Femur (tissue), 1 donor: ENCODE data around the gene RAB35.
"Not testable (repeated sequence)": the region's sequence is repeated elsewhere in the genome, so short reads cannot be mapped to it uniquely, and the experiment has no call there.

Source experiments
- DNase-seq: peaks from one replicate; pipeline ENCODE4 v3.0.0-alpha.2; 2017

RAB35 gene

GRCh38 chr12:120055231-120056000, 61.1 kb downstream of the RAB35 start:
- DNase-seq: no peak

- no peak for DNase-seq
Measured at GRCh38 chr12:120054293-120054692, 62.3 kb downstream of the RAB35 start.

GRCh38 chr12:120051535-120051934, 65.0 kb downstream of the RAB35 start:
- no peak for DNase-seq

- DNase-seq: no peak
Measured at GRCh38 chr12:120049426-120049825, 67.1 kb downstream of the RAB35 start.

- no peak for DNase-seq
Measured at GRCh38 chr12:120048263-120048662, 68.3 kb downstream of the RAB35 start.

- no peak for DNase-seq
Measured at GRCh38 chr12:120047072-120047471, 69.5 kb downstream of the RAB35 start.

- DNase-seq: not testable (repeated sequence)
Measured at GRCh38 chr12:120045367-120045766, 71.2 kb downstream of the RAB35 start.
